ENCODE data around the gene RND1. TPM values are rescaled to one million over a fixed set of nuclear protein-coding genes. Genes with fewer than 3 reads are reported as not detected.

Gene RND1
- total RNA-seq, 3 donors from 2014 or later, result 1.1 to 3.5 (median 2.4) TPM

GRCh38 chr12:48811437-48812090 lies 54.1 kb downstream of the RND1 start:
- DNase-seq, result no peak
- no peak for ATAC-seq
- intact Hi-C loops (cut with DNase I, micrococcal nuclease), result no loop called here
- TF ChIP-seq, protein P1, sequence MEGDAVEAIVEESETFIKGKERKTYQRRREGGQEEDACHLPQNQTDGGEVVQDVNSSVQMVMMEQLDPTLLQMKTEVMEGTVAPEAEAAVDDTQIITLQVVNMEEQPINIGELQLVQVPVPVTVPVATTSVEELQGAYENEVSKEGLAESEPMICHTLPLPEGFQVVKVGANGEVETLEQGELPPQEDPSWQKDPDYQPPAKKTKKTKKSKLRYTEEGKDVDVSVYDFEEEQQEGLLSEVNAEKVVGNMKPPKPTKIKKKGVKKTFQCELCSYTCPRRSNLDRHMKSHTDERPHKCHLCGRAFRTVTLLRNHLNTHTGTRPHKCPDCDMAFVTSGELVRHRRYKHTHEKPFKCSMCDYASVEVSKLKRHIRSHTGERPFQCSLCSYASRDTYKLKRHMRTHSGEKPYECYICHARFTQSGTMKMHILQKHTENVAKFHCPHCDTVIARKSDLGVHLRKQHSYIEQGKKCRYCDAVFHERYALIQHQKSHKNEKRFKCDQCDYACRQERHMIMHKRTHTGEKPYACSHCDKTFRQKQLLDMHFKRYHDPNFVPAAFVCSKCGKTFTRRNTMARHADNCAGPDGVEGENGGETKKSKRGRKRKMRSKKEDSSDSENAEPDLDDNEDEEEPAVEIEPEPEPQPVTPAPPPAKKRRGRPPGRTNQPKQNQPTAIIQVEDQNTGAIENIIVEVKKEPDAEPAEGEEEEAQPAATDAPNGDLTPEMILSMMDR (IDR thresholded peaks at IDR 0.05), result no peak
- Histone ChIP-seq H3K4me3 (no peak overlapping the region), H3K36me3 (ENCODE audit: low read depth) (no peaks in the 10 kb centered on the region), H3K9me3 (no peaks in the 10 kb centered on the region), H3K4me1 (ENCODE audit: low read depth) (peaks cover 17% of the 10 kb centered on the region)

GRCh38 chr12:48810903-48811431 lies 54.7 kb downstream of the RND1 start:
- DNase-seq (no peak), ATAC-seq (no peak)
- Histone ChIP-seq H3K36me3 (ENCODE audit: low read depth) (no peaks in the 10 kb centered on the region), H3K4me1 (ENCODE audit: low read depth) (peaks cover 11% of the 10 kb centered on the region), H3K4me3 (no peak overlapping the region), H3K9me3 (no peaks in the 10 kb centered on the region)
- intact Hi-C loops (cut with DNase I, micrococcal nuclease), result no loop called here
- TF ChIP-seq, protein P1 (IDR thresholded peaks at IDR 0.05), result no peak

DNA sequence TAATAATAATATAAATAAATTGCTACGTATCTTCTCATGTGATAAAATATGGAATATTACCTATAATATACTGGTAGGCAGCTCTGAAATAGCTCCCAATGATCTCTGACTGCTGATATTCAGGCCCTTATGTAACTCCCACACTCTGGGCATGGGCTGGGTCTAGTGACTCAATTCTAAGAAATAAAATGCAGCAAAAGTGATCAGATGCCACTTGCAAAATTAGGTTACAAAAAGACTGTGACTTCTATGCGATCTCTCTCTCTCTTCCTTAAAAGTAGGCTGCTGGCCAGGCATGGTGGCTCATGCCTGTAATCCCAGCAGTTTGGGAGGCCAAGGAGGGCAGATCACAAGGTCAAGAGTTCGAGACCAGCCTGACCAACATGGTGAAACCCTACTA lies 57.7 kb downstream of the RND1 start:
- H3K4me3 ChIP-seq, result no peak overlapping the region
- H3K36me3 ChIP-seq (ENCODE audit: low read depth), result no peaks in the 10 kb centered on the region
- TF ChIP-seq, protein P1 (IDR thresholded peaks at IDR 0.05), result no peak
- no peak for ATAC-seq
- H3K9me3 ChIP-seq, result no peaks in the 10 kb centered on the region
- H3K4me1 ChIP-seq (ENCODE audit: low read depth), result peaks cover 8% of the 10 kb centered on the region
- intact Hi-C loops (cut with DNase I, micrococcal nuclease), result no loop called here
- no peak for DNase-seq

Other genes with a start within 250 kb of the RND1 start
- gene KANSL2, start 183.6 kb downstream of the RND1 start, total RNA-seq, result 10 to 100 TPM; 18.3 to 25.8 (median 22.6) TPM
- 10 to 100 TPM; 25.7 to 40.9 (median 31.1) TPM for gene CCNT1, start 149.2 kb downstream of the RND1 start, total RNA-seq
- 100 to 1,000 TPM in 2 of 3 donors, 10 to 100 TPM in 1; 91.6 to 207 (median 102) TPM for gene ADCY6, start 76.8 kb downstream of the RND1 start, total RNA-seq
- 10 to 100 TPM; 31.8 to 49.4 (median 45.1) TPM for gene CACNB3, start 47.4 kb downstream of the RND1 start, total RNA-seq
- 100 to 1,000 TPM in 1 of 3 donors, 10 to 100 TPM in 2; 70.0 to 105 (median 91.0) TPM for gene DDX23, start 13.7 kb downstream of the RND1 start, total RNA-seq
- 10 to 100 TPM; 16.9 to 41.3 (median 22.9) TPM for gene FKBP11, start 59.6 kb upstream of the RND1 start, total RNA-seq
- 100 to 1,000 TPM; 207 to 280 (median 266) TPM for gene ARF3, start 91.6 kb upstream of the RND1 start, total RNA-seq
- 1 to 10 TPM in 1 of 3 donors, under 1 TPM in 2; 0.49 to 1.1 (median 0.76) TPM for gene WNT10B, start 105.9 kb upstream of the RND1 start, total RNA-seq
- not detected for gene WNT1, start 112.5 kb upstream of the RND1 start, total RNA-seq
- under 1 TPM in 1 of 3 donors, not detected in 2; 0.12 TPM for gene DDN, start 133.5 kb upstream of the RND1 start, total RNA-seq
- 10 to 100 TPM; 51.5 to 60.1 (median 52.2) TPM for gene PRKAG1, start 152.9 kb upstream of the RND1 start, total RNA-seq
- 100 to 1,000 TPM in 1 of 3 donors, 10 to 100 TPM in 2; 83.3 to 102 (median 88.5) TPM for gene KMT2D, start 194.9 kb upstream of the RND1 start, total RNA-seq
- under 1 TPM; 0.23 to 0.58 (median 0.38) TPM for gene RHEBL1, start 204.1 kb upstream of the RND1 start, total RNA-seq
- under 1 TPM; 0.26 to 0.54 (median 0.46) TPM for gene DHH, start 228.9 kb upstream of the RND1 start, total RNA-seq
- gene LMBR1L, start 245.0 kb upstream of the RND1 start, total RNA-seq, result 10 to 100 TPM; 46.1 to 77.4 (median 68.1) TPM

All from mucosa of descending colon (tissue), 3 donors.